NCI-H69 (cell line): Measurements from ENCODE around the gene MAT1A.
"Not testable (repeated sequence)": the region's sequence is repeated elsewhere in the genome, so short reads cannot be mapped to it uniquely, and the experiment has no call there.

ENCODE experiments used
- DNase-seq: peaks from one replicate; lab custom pipeline; 2025; lab: John Stamatoyannopoulos, UW

Gene MAT1A

GRCh38 chr10:80223031-80223419, 66.4 kb downstream of the MAT1A start:
- not testable (repeated sequence) for DNase-seq
